IMR-90 (cell line): ENCODE data around the gene GXYLT2. TPM values are rescaled to one million over a fixed set of nuclear protein-coding genes. Genes with fewer than 3 reads are reported as not detected.

Source experiments
- ATAC-seq: fragments of 200-7000 bp; cut with Tn5 transposase; 2 replicates; pipeline ENCODE4 v1.9.1; 2020; ENCODE audit warnings: low read depth, mild to moderate bottlenecking, moderate library complexity
- BruUV-seq: library from RNA; stranded (reverse); fragments of 400-500 nt; replicated peaks from 2 replicates; lab custom pipeline; 2021; lab: Mats Ljungman, UMichigan
- CTCF ChIA-PET: fragments of 300-600 bp; formaldehyde crosslinking; extraction: SDS; loops from one replicate; lab custom pipeline; 2021; ENCODE audit warnings: antibody characterized with exemption; lab: Yijun Ruan, JAX
- POLR2A ChIA-PET: fragments of 300-600 bp; sonication (Branson Sonifier 250); formaldehyde crosslinking; loops from one replicate; lab custom pipeline; 2022; ENCODE audit warnings: antibody characterized with exemption; ENCODE audit not compliant: unreplicated experiment; lab: Charles Lee
- DNase-seq: peaks from one replicate; pipeline ENCODE4 v3.0.0; 2013
- H2AFZ ChIP-seq: replicated peaks from 2 replicates; pipeline ENCODE3; 2013; ENCODE audit warnings: low read length, mild to moderate bottlenecking; ENCODE audit not compliant: poor library complexity
- H2AK5ac ChIP-seq: 2 replicates; pipeline ENCODE4 v1.6.1; 2013; ENCODE audit warnings: low read depth, low read length, inconsistent platforms
- H2AK9ac ChIP-seq: replicated peaks from 2 replicates; pipeline ENCODE3; 2013; ENCODE audit warnings: mild to moderate bottlenecking, low read depth, low read length, moderate library complexity; ENCODE audit not compliant: poor library complexity
- H2BK120ac ChIP-seq: 2 replicates; pipeline ENCODE4 v1.6.1; 2013; ENCODE audit warnings: low read depth, low read length, inconsistent platforms
- H2BK15ac ChIP-seq: 3 replicates; pipeline ENCODE4 v1.6.1; 2013; ENCODE audit warnings: low read depth, low read length, inconsistent platforms
- H2BK20ac ChIP-seq: 2 replicates; pipeline ENCODE4 v1.6.1; 2013; ENCODE audit warnings: low read depth, mild to moderate bottlenecking, inconsistent platforms, low read length, moderate library complexity
- H2BK5ac ChIP-seq: 2 replicates; pipeline ENCODE4 v1.6.1; 2013; ENCODE audit warnings: mild to moderate bottlenecking, low read depth, low read length, inconsistent platforms; ENCODE audit not compliant: poor library complexity, severe bottlenecking
- H3K14ac ChIP-seq: replicated peaks from 2 replicates; pipeline ENCODE4 v1.6.1; 2013; ENCODE audit warnings: low read depth, low read length, inconsistent platforms
- H3K18ac ChIP-seq: 2 replicates; pipeline ENCODE4 v1.6.1; 2013; ENCODE audit warnings: low read depth, low read length, control low read depth
- H3K23ac ChIP-seq: 2 replicates; pipeline ENCODE4 v1.6.1; 2013; ENCODE audit warnings: low read depth, low read length, inconsistent platforms
- H3K27ac ChIP-seq: 2 replicates; pipeline ENCODE4 v1.5.1; 2013; ENCODE audit warnings: mild to moderate bottlenecking, control low read depth, low read length; ENCODE audit not compliant: insufficient read depth
- H3K27me3 ChIP-seq: 2 replicates; pipeline ENCODE4 v1.6.1; 2013; ENCODE audit warnings: low read length; ENCODE audit not compliant: control insufficient read depth, insufficient read depth
- H3K36me3 ChIP-seq: 2 replicates; pipeline ENCODE4 v1.6.1; 2013; ENCODE audit warnings: low read length, mixed read lengths; ENCODE audit not compliant: control insufficient read depth, insufficient read depth
- H3K4ac ChIP-seq: 2 replicates; pipeline ENCODE4 v1.6.1; 2013; ENCODE audit warnings: low read depth, low read length, inconsistent platforms
- H3K4me1 ChIP-seq: 2 replicates; pipeline ENCODE4 v1.6.1; 2013; ENCODE audit warnings: low read length, mixed read lengths; ENCODE audit not compliant: control insufficient read depth, insufficient read depth
- H3K4me2 ChIP-seq: 2 replicates; pipeline ENCODE4 v1.6.1; 2013; ENCODE audit warnings: low read depth, mild to moderate bottlenecking, control low read depth, low read length, moderate library complexity
- H3K4me3 ChIP-seq: 2 replicates; pipeline ENCODE4 v1.5.1; 2013; ENCODE audit warnings: low read depth, mild to moderate bottlenecking, control low read depth, low read length, moderate library complexity; ENCODE audit not compliant: insufficient read depth
- H3K56ac ChIP-seq: 2 replicates; pipeline ENCODE4 v1.6.1; 2013; ENCODE audit warnings: low read length, inconsistent platforms; ENCODE audit not compliant: insufficient read depth; ENCODE audit errors: extremely low read depth
- H3K79me1 ChIP-seq, 2 experiments: 2 replicates each; pipeline ENCODE4 v1.6.1; 2013; ENCODE audit warnings: low read length in 2 of 2, inconsistent platforms in 1 of 2, low read depth in 1 of 2
- H3K9ac ChIP-seq: 2 replicates; pipeline ENCODE4 v1.6.1; 2013; ENCODE audit warnings: low read depth, low read length, control low read depth
- H3K9me1 ChIP-seq: 2 replicates; pipeline ENCODE4 v1.6.1; 2013; ENCODE audit warnings: low read length, inconsistent platforms; ENCODE audit not compliant: insufficient read depth
- H3K9me3 ChIP-seq: 2 replicates; pipeline ENCODE4 v1.6.1; 2013; ENCODE audit warnings: low read length; ENCODE audit not compliant: control insufficient read depth, insufficient read depth
- H4K20me1 ChIP-seq: 2 replicates; pipeline ENCODE4 v1.6.1; 2013; ENCODE audit warnings: low read length, inconsistent platforms; ENCODE audit not compliant: insufficient read depth
- H4K5ac ChIP-seq: 2 replicates; pipeline ENCODE4 v1.6.1; 2013; ENCODE audit warnings: mild to moderate bottlenecking, low read depth, low read length, control low read depth
- H4K8ac ChIP-seq, 2 experiments: 2 replicates each; pipeline ENCODE4 v1.6.1; 2013; ENCODE audit warnings: low read depth in 2 of 2, low read length in 2 of 2, control low read depth in 1 of 2, inconsistent platforms in 1 of 2
- H4K91ac ChIP-seq: 2 replicates; pipeline ENCODE4 v1.6.1; 2013; ENCODE audit warnings: low read depth, low read length, inconsistent platforms; ENCODE audit not compliant: insufficient read depth
- FOS ChIP-seq: fragments of 150-350 bp; IDR thresholded peaks from 2 replicates; pipeline ENCODE4 v1.6.1; 2016; ENCODE audit warnings: low read depth, low read length
- POLR2A ChIP-seq: IDR thresholded peaks from 2 replicates; pipeline ENCODE4 v1.6.1; 2012; ENCODE audit warnings: mild to moderate bottlenecking, low read depth, low read length
- WGBS, 2 experiments: methylation state at CpG; one replicate each; pipeline versions ENCODE4 v1.1.5 to v1.1.7; 2013; ENCODE audit warnings: missing lambda C conversion rate in 2 of 2; ENCODE audit not compliant: insufficient read length in 1 of 2; ENCODE audit errors: extremely low coverage in 2 of 2; 5-methylcytosine and 5-hydroxymethylcytosine counted together
- dilution Hi-C: fragments of 300-500 bp; cut with HindIII; formaldehyde crosslinking; loops from one replicate; pipeline ENCODE4 v1.14.3; 2018; ENCODE audit warnings: low sequenced_read_pairs; ENCODE audit not compliant: unreplicated experiment
- in situ Hi-C: fragments of 300-500 bp; cut with MboI; formaldehyde crosslinking; loops from 3 replicates; pipeline ENCODE4 v1.14.3; 2019; ENCODE audit warnings: low sequenced_read_pairs, inconsistent platforms, mixed read lengths
- intact Hi-C: fragments of 100-400 bp; cut with micrococcal nuclease; formaldehyde crosslinking; loops from 2 replicates; pipeline ENCODE4 v1.10.0; 2022
- polyA plus RNA-seq, 3 experiments: library from polyadenylated mRNA; depleted of rRNA; stranded (reverse); fragments of >200 nt; gene quantifications; 2 replicates each; pipeline ENCODE4 v1.2.3, GENCODE V29; 2012; ENCODE audit warnings: low replicate concordance in 1 of 3
- total RNA-seq: library from RNA; depleted of rRNA; stranded (reverse); fragments of >200 nt; gene quantifications from 2 replicates; pipeline ENCODE4 v1.2.3, GENCODE V29; 2012

GXYLT2 gene
- total and polyA plus RNA-seq, 2 of the 4 experiments (the other 2 are of a cell fraction) = 5.7 to 11.1 TPM

DNA sequence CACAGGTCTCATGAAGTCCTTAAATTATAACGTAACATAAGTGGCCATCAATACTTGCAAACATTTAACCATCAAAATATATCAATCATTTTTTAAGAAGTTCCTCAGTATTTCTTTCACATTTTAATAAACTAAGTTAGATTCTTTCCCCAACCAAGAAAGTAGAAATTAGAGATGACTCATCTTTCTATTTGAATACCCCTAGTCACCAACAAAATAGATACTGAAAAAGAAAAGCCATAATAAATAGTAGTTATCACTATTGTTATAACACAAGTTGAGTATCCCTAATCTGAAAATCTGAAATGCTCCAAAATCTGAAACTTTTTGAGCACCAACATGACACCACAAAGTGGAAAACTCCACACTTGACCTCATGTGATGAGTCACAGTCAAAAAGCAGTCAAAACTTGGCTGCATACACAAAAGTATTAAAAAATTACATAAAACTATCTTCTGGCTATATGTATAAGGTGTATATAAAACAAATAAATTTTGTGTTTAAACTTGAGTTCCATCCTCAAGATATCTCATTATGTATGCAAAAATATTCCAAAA lies 43.3 kb upstream of the GXYLT2 start:
- ChIA-PET POLR2A (no interaction called here), CTCF (no interaction called here)
- H2BK20ac ChIP-seq = no peak overlapping the region
- no peak overlapping the region for H4K91ac ChIP-seq
- H3K27me3 ChIP-seq = no peaks in the 10 kb centered on the region
- H3K18ac ChIP-seq = no peak overlapping the region
- H2AK5ac ChIP-seq = no peak overlapping the region
- no peak overlapping the region for H3K23ac ChIP-seq
- H3K9me1 ChIP-seq = no peaks in the 10 kb centered on the region
- H3K4me1 ChIP-seq = no peaks in the 10 kb centered on the region; the same call in 1 of the 2 replicates
- no peak overlapping the region for H3K56ac ChIP-seq
- H3K36me3 ChIP-seq = peaks cover 7% of the 10 kb centered on the region
- no peak overlapping the region for H2BK5ac ChIP-seq
- no peak overlapping the region for H3K4ac ChIP-seq
- no peak overlapping the region for H2BK15ac ChIP-seq
- no peak overlapping the region for H3K9ac ChIP-seq
- H4K5ac ChIP-seq = no peak overlapping the region
- H4K8ac ChIP-seq = no peak overlapping the region
- BruUV-seq = no TSS peak
- WGBS, 2 experiments = no CpG with 5 or more reads among the region's 1 CpG
- no peak overlapping the region for H2AFZ ChIP-seq
- dilution Hi-C loops = no loop called here
- intact Hi-C loops = no loop called here
- ATAC-seq (no peak), DNase-seq (peak; percentile 15)
- no peak overlapping the region for H2AK9ac ChIP-seq
- H3K9me3 ChIP-seq = no peaks in the 10 kb centered on the region
- no peak overlapping the region for H3K4me3 ChIP-seq
- in situ Hi-C loops = no loop called here
- peaks cover 7 to 20% of the 10 kb centered on the region in 2 experiments; a peak in 2 of 4 replicates for H3K79me1 ChIP-seq
- no peak for TF ChIP-seq POLR2A
- TF ChIP-seq FOS = 0 out of 2 replicates have a peak, but pooled peaks have one; percentile 32
- H4K20me1 ChIP-seq = no peaks in the 10 kb centered on the region
- H3K4me2 ChIP-seq = no peak overlapping the region
- no peak overlapping the region for H3K14ac ChIP-seq
- H2BK120ac ChIP-seq = no peak overlapping the region
- no peak overlapping the region for H3K27ac ChIP-seq
